Fibroblast of lung (primary cell): ENCODE measurements around the gene RPL10.

Source experiments
- CTCF ChIP-seq, 2 donors: IDR thresholded peaks in 1 of 2; conservative IDR thresholded peaks in 1 of 2; 1 replicate in 1 of 2; 2 replicates in 1 of 2; pipeline ENCODE4 v1.5.1; 2011 to 2012; ENCODE audit warnings: low read length in 2 of 2, control low read depth in 1 of 2, inconsistent platforms in 1 of 2, low read depth in 1 of 2, mild to moderate bottlenecking in 1 of 2
- EZH2 ChIP-seq: IDR thresholded peaks from 2 replicates; pipeline ENCODE4 v1.5.1; 2012; ENCODE audit warnings: low read length, control low read depth, mild to moderate bottlenecking; ENCODE audit errors: missing control alignments

GRCh38 chrX:154354013-154354412 lies 44.2 kb upstream of the RPL10 start:
- TF ChIP-seq CTCF (conservative IDR thresholded peaks at IDR 0.05 in 1 of 2, IDR thresholded peaks at IDR 0.05 in 1 of 2; ENCODE audit: low read depth in 1 of 2, low read length in 2 of 2) = no peak
- TF ChIP-seq EZH2 = no peak
